GM19452 (cell line): ENCODE data around the gene TRMT6.

Experiments used
- ATAC-seq: cut with Tn5 transposase; IDR thresholded peaks from one replicate; pipeline ENCODE4 v1.9.1; 2021; ENCODE audit not compliant: unreplicated experiment

TRMT6 gene

GRCh38 chr20:5908981-5909380 is 41.4 kb downstream of the TRMT6 start:
- no peak for ATAC-seq

GRCh38 chr20:5900908-5901307 is 49.4 kb downstream of the TRMT6 start:
- ATAC-seq, result no peak

DNA sequence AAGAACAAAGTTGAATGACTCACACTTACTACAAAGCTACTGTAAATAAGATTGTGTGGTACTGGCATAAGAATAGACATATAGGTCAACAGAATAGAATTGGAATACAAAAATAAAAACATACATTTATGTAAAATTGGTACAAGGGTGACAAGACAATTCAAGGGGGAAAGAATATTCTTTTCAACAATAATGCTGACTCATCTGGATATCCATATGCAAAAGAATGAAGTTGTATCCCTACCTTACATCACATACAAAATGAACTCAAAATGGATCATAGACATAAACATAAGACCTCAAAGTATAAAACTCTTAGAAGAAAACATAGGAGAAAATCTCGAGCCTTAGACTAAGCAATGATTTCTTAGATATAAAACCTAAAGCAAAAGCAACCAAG is 50.9 kb downstream of the TRMT6 start:
- ATAC-seq, result no peak

- ATAC-seq, result no peak
These were observed 54.7 kb downstream of the TRMT6 start for GRCh38 chr20:5895626-5896025.

GRCh38 chr20:5893621-5894020 is 56.7 kb downstream of the TRMT6 start:
- no peak for ATAC-seq

- no peak for ATAC-seq
These were observed 57.3 kb downstream of the TRMT6 start for GRCh38 chr20:5893052-5893451.

DNA sequence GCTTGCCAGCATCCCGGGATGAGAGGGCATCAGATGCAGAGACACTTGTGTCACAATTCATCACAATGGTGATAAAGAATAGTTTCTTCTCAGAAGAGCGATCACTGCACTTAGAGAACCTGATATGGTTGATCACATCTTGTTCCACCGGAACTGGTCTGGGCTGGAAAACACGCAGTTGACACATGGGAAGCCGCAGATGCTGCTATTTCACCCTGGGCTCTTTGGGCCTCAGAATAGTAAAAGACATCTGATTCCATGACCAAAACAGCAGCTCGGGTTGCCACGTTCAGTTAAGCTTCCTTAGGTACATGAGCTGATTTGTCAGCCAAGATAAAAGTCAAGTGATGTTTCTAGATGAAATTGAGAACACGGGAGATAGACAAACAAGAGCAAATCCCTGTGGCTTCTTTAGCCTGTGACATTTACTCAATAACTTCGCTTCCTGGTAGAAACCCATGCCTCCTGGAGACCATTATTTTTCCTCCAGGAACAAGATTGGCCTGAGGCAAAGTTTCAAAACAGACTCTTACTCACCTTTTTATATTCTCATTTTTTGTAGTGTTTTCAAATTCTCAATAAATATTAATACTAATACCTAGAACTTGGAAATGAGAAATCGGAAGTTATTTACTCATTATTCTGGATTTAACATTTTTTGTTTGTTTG is 59.4 kb downstream of the TRMT6 start:
- no peak for ATAC-seq

GRCh38 chr20:5888041-5888440 is 62.3 kb downstream of the TRMT6 start:
- ATAC-seq, result no peak

GRCh38 chr20:5887386-5887785 is 62.9 kb downstream of the TRMT6 start:
- no peak for ATAC-seq
